Ovary (tissue), 3 donors: Measurements from ENCODE around the gene VPS13A.

Experiments used
- EP300 ChIP-seq: sonication (generic); formaldehyde crosslinking; IDR thresholded peaks from one replicate; pipeline ENCODE4 v1.6.1; 2017; ENCODE audit warnings: antibody characterized with exemption
- TF ChIP-seq, protein P1 (sequence below), 3 donors: fragments of 450-650 bp in 2 of 3; fragments of 200-600 bp in 1 of 3; IDR thresholded peaks; one replicate each; pipeline versions ENCODE4 v1.5.1 to v1.8.0; 2016 to 2022; ENCODE audit warnings: antibody characterized with exemption in 3 of 3, mild to moderate bottlenecking in 1 of 3
- donor health status: DM: no; HTN: no; CAD: no.

GRCh38 chr9:77427256-77427927, 250.1 kb downstream of the VPS13A start:
- TF ChIP-seq, protein P1, sequence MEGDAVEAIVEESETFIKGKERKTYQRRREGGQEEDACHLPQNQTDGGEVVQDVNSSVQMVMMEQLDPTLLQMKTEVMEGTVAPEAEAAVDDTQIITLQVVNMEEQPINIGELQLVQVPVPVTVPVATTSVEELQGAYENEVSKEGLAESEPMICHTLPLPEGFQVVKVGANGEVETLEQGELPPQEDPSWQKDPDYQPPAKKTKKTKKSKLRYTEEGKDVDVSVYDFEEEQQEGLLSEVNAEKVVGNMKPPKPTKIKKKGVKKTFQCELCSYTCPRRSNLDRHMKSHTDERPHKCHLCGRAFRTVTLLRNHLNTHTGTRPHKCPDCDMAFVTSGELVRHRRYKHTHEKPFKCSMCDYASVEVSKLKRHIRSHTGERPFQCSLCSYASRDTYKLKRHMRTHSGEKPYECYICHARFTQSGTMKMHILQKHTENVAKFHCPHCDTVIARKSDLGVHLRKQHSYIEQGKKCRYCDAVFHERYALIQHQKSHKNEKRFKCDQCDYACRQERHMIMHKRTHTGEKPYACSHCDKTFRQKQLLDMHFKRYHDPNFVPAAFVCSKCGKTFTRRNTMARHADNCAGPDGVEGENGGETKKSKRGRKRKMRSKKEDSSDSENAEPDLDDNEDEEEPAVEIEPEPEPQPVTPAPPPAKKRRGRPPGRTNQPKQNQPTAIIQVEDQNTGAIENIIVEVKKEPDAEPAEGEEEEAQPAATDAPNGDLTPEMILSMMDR (IDR thresholded peaks at IDR 0.05): no peak
- TF ChIP-seq EP300: no peak
